ENCODE data around the gene NUDT14.

DNA sequence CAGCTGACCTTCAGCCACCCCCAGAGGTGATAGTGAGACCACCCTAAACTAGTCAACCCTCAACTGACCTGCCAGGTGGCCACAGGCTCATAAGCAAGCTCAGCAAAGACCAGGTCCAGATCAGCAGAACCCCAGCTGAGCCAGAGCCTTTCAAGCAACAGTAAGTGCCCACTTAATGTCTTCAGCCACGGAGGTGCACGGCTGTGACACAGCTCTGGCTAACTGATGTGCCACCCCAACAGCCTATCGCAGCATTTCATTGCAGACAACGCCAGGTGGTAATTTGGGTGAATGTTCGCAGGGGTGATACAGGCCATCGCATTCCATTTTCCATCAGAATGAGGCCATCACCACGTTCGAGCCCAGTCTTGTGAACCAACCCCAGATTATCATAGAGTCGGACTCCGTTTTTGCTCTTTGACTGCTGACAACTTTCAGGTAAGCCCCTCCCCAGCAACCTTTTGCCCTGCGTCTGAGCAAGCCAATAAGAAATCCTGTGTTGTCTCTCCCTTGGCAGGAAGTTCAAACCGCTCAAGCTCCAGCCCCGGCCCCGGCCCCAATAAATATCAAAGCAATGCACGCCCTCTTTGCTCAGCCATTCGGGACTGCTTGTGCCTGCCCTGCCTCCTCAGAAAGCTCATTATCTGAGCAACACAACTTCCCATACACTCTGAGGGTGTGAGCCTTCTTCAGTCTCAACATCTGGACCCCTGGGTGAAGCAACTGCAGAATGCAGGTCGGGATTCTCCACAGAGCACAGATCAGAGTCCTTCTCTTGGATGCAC lies 56.9 kb downstream of the NUDT14 start:
- TF ChIP-seq, protein P1, sequence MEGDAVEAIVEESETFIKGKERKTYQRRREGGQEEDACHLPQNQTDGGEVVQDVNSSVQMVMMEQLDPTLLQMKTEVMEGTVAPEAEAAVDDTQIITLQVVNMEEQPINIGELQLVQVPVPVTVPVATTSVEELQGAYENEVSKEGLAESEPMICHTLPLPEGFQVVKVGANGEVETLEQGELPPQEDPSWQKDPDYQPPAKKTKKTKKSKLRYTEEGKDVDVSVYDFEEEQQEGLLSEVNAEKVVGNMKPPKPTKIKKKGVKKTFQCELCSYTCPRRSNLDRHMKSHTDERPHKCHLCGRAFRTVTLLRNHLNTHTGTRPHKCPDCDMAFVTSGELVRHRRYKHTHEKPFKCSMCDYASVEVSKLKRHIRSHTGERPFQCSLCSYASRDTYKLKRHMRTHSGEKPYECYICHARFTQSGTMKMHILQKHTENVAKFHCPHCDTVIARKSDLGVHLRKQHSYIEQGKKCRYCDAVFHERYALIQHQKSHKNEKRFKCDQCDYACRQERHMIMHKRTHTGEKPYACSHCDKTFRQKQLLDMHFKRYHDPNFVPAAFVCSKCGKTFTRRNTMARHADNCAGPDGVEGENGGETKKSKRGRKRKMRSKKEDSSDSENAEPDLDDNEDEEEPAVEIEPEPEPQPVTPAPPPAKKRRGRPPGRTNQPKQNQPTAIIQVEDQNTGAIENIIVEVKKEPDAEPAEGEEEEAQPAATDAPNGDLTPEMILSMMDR (conservative IDR thresholded peaks at IDR 0.05; ENCODE audit: low read length) = no peak
- no peak for TF ChIP-seq EZH2phosphoT487 (IDR thresholded peaks at IDR 0.05; ENCODE audit: borderline replicate concordance)
